GM19395 (cell line): ENCODE results near the gene SLCO3A1.

Experiments used
- ATAC-seq: cut with Tn5 transposase; IDR thresholded peaks from one replicate; pipeline ENCODE4 v1.9.1; 2021; ENCODE audit warnings: mild to moderate bottlenecking, moderate library complexity; ENCODE audit not compliant: unreplicated experiment

The SLCO3A1 gene

GRCh38 chr15:92091155-92091734, 237.7 kb downstream of the SLCO3A1 start:
- ATAC-seq, result no peak

GRCh38 chr15:92092289-92093105, 239.0 kb downstream of the SLCO3A1 start:
- ATAC-seq, result no peak

- ATAC-seq, result peak; percentile 81
Observed at GRCh38 chr15:92095693-92096092, 242.2 kb downstream of the SLCO3A1 start.

- ATAC-seq, result peak; percentile 67
Observed at GRCh38 chr15:92097474-92098178, 244.1 kb downstream of the SLCO3A1 start.

GRCh38 chr15:92098869-92099268, 245.4 kb downstream of the SLCO3A1 start:
- no peak for ATAC-seq

GRCh38 chr15:92100301-92100700, 246.8 kb downstream of the SLCO3A1 start:
- ATAC-seq, result no peak

- ATAC-seq, result no peak
Observed at GRCh38 chr15:92100751-92101150, 247.2 kb downstream of the SLCO3A1 start.

GRCh38 chr15:92101708-92102394, 248.3 kb downstream of the SLCO3A1 start:
- ATAC-seq, result peak; percentile 68

GRCh38 chr15:92102395-92102755, 248.9 kb downstream of the SLCO3A1 start:
- ATAC-seq, result peak; percentile 24

- no peak for ATAC-seq
Observed at GRCh38 chr15:92104072-92104471, 250.6 kb downstream of the SLCO3A1 start.

GRCh38 chr15:92105611-92106010, 252.1 kb downstream of the SLCO3A1 start:
- no peak for ATAC-seq

- ATAC-seq, result no peak
Observed at GRCh38 chr15:92107510-92107909, 254.0 kb downstream of the SLCO3A1 start.

- no peak for ATAC-seq
Observed at GRCh38 chr15:92109191-92109873, 255.8 kb downstream of the SLCO3A1 start.

- ATAC-seq, result no peak
Observed at GRCh38 chr15:92111291-92111690, 257.8 kb downstream of the SLCO3A1 start.

GRCh38 chr15:92111751-92112150, 258.2 kb downstream of the SLCO3A1 start:
- no peak for ATAC-seq

- ATAC-seq, result no peak
Observed at GRCh38 chr15:92112180-92112579, 258.7 kb downstream of the SLCO3A1 start.

- ATAC-seq, result no peak
Observed at GRCh38 chr15:92112711-92113110, 259.2 kb downstream of the SLCO3A1 start.

- ATAC-seq, result no peak
Observed at GRCh38 chr15:92113832-92114231, 260.3 kb downstream of the SLCO3A1 start.

- no peak for ATAC-seq
Observed at GRCh38 chr15:92115834-92116233, 262.3 kb downstream of the SLCO3A1 start.

- ATAC-seq, result no peak
Observed at GRCh38 chr15:92116330-92116729, 262.8 kb downstream of the SLCO3A1 start.

GRCh38 chr15:92117261-92117731, 263.8 kb downstream of the SLCO3A1 start:
- no peak for ATAC-seq
